Endodermal cell (in vitro differentiated cells): Measurements from ENCODE around the gene CAMTA1. TPM values are rescaled to one million over a fixed set of nuclear protein-coding genes. Genes with fewer than 3 reads are reported as not detected.

Experiments used
- DNase-seq: peaks from one replicate; pipeline ENCODE4 v3.0.0-alpha.2; 2017
- H3K27ac ChIP-seq: 2 replicates; pipeline ENCODE4 v1.5.1; 2013; ENCODE audit warnings: mild to moderate bottlenecking, low read depth, low read length, moderate library complexity
- H3K27me3 ChIP-seq: 2 replicates; pipeline ENCODE4 v1.6.1; 2013; ENCODE audit warnings: mild to moderate bottlenecking, low read length, moderate library complexity; ENCODE audit not compliant: insufficient read depth, control insufficient read depth, poor library complexity, severe bottlenecking
- H3K36me3 ChIP-seq: 2 replicates; pipeline ENCODE4 v1.7.0; 2013; ENCODE audit warnings: mild to moderate bottlenecking, low read length, moderate library complexity; ENCODE audit not compliant: control insufficient read depth, insufficient read depth
- H3K4me1 ChIP-seq: one replicate; pipeline ENCODE4 v1.7.0; 2013; ENCODE audit warnings: low read length; ENCODE audit not compliant: control insufficient read depth, insufficient read depth
- H3K4me3 ChIP-seq: 2 replicates; pipeline ENCODE4 v1.5.1; 2013; ENCODE audit warnings: mild to moderate bottlenecking, low read length, moderate library complexity
- H3K9ac ChIP-seq: 2 replicates; pipeline ENCODE4 v1.6.1; 2013; ENCODE audit warnings: mild to moderate bottlenecking, low read length, moderate library complexity; ENCODE audit not compliant: poor library complexity, severe bottlenecking; ENCODE audit errors: extremely low read depth
- H3K9me3 ChIP-seq: 2 replicates; pipeline ENCODE4 v1.6.1; 2013; ENCODE audit warnings: mild to moderate bottlenecking, low read length, moderate library complexity; ENCODE audit not compliant: control insufficient read depth
- H3K27ac Mint-ChIP-seq: 2 replicates; pipeline ENCODE4 v1.8.0; 2020; ENCODE audit warnings: mixed read lengths
- H3K27me3 Mint-ChIP-seq: 2 replicates; pipeline ENCODE4 v1.8.0; 2021; ENCODE audit warnings: mild to moderate bottlenecking, mixed read lengths; ENCODE audit not compliant: insufficient read depth
- H3K36me3 Mint-ChIP-seq: 2 replicates; pipeline ENCODE4 v1.8.0; 2020; ENCODE audit warnings: low read depth, mixed read lengths
- H3K4me1 Mint-ChIP-seq: 2 replicates; pipeline ENCODE4 v1.8.0; 2020; ENCODE audit warnings: mixed read lengths
- H3K4me3 Mint-ChIP-seq: 2 replicates; pipeline ENCODE4 v1.8.0; 2020; ENCODE audit warnings: mild to moderate bottlenecking, moderate library complexity, mixed read lengths
- H3K9me3 Mint-ChIP-seq: 2 replicates; pipeline ENCODE4 v1.8.0; 2020; ENCODE audit warnings: mild to moderate bottlenecking, mixed read lengths
- CTCF ChIP-seq: fragments of 200-600 bp; sonication (generic); conservative IDR thresholded peaks from 2 replicates; pipeline ENCODE4 v1.5.0; 2021; ENCODE audit warnings: antibody characterized with exemption, mild to moderate bottlenecking
- WGBS, 2 experiments: methylation state at CpG; one replicate each; pipeline versions ENCODE4 v1.1.5 to v1.1.7; 2013; ENCODE audit warnings: missing lambda C conversion rate in 2 of 2, mixed read lengths in 1 of 2; ENCODE audit not compliant: insufficient coverage in 1 of 2, insufficient read length in 1 of 2; 5-methylcytosine and 5-hydroxymethylcytosine counted together
- total RNA-seq, 2 donors: library from RNA; stranded (reverse); fragmentation: NEBNext Ultra II Directional in 1 of 2; extraction: Animal tissue kit (Norgen Biotek cat#: 25700) in 1 of 2; gene quantifications; 2 replicates in 1 of 2; 3 replicates in 1 of 2; pipeline ENCODE4 v1.2.1, GENCODE V29; 2021

Gene CAMTA1
- total RNA-seq, 2 donors from 2014 or later, result 123 to 137 TPM

DNA sequence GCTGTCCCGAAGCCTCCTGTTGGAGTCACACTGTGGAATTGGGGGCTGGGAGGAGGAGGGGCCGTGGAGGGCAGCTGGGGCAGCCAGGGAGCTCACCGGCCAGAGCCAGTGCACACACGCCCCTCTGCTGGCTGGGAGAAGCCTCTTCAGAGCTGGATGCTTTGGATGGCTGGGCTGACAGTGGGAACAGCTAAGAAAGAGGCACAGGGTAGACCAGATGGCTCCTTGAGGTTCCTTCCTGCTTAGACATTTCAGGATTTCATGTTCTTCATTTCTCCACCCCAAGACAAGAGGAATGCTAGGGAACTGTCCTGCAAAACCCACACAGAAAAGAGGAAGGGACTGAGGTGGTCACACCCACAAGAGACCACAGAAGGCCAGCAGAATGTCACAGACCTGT, 731.1 kb downstream of the CAMTA1 start:
- DNase-seq, result peak; percentile 80
- TF ChIP-seq CTCF, result peak; percentile 54

DNA sequence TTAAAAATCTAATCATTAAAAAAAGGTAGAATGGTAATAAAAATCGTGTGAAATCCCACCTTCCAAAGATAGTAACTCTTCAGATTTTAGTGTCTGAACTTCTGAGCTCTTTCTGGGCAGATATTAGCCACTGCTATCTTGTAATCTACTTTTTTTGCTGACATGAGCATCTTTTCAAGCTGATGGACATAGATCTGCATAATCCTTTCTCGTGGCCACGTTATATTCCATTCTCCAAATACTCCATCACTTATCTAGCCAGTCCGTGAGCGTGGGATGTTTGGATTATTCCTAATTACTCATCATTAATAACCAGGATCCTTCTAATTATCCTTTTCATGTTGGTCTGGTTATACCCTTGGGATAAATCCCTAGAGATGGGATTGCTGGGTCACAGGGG, 731.7 kb downstream of the CAMTA1 start:
- Mint-ChIP-seq H3K36me3 (no peaks in the 10 kb centered on the region), H3K27me3 (no peaks in the 10 kb centered on the region), H3K9me3 (peaks cover 7% of the 10 kb centered on the region), H3K27ac (no peak overlapping the region), H3K4me1 (no peaks in the 10 kb centered on the region), H3K4me3 (no peak overlapping the region)
- Histone ChIP-seq H3K36me3 (no peaks in the 10 kb centered on the region), H3K27ac (no peak overlapping the region), H3K9me3 (no peaks in the 10 kb centered on the region), H3K9ac (no peak overlapping the region), H3K4me3 (no peak overlapping the region), H3K27me3 (no peaks in the 10 kb centered on the region), H3K4me1 (no peaks in the 10 kb centered on the region)
- no peak for DNase-seq
- 85 to 89% methylated on average over 5 of the region's 5 CpGs for WGBS, 2 experiments
- TF ChIP-seq CTCF, result no peak

More for the DNA sequence above, 731.1 kb downstream of the CAMTA1 start:
- H3K4me1 ChIP-seq, result no peaks in the 10 kb centered on the region
- Mint-ChIP-seq H3K27me3 (no peaks in the 10 kb centered on the region), H3K4me3 (no peak overlapping the region), H3K4me1 (no peaks in the 10 kb centered on the region), H3K27ac (no peak overlapping the region), H3K9me3 (peaks cover 7% of the 10 kb centered on the region), H3K36me3 (no peaks in the 10 kb centered on the region)
- H3K9ac ChIP-seq, result no peak overlapping the region
- H3K36me3 ChIP-seq, result no peaks in the 10 kb centered on the region
- H3K9me3 ChIP-seq, result no peaks in the 10 kb centered on the region
- no peak overlapping the region for H3K4me3 ChIP-seq
- 53 to 100% methylated on average over 1 to 4 of the region's 4 CpGs for WGBS, 2 experiments
- H3K27me3 ChIP-seq, result no peaks in the 10 kb centered on the region
- no peak overlapping the region for H3K27ac ChIP-seq

GRCh38 chr1:7517611-7518330, 732.5 kb downstream of the CAMTA1 start:
- no peak overlapping the region for H3K4me3 Mint-ChIP-seq
- H3K36me3 Mint-ChIP-seq, result no peaks in the 10 kb centered on the region
- no peak overlapping the region for H3K27ac ChIP-seq
- H3K27me3 Mint-ChIP-seq, result no peaks in the 10 kb centered on the region
- no peak overlapping the region for H3K4me3 ChIP-seq
- H3K4me1 ChIP-seq, result no peaks in the 10 kb centered on the region
- H3K27me3 ChIP-seq, result no peaks in the 10 kb centered on the region
- H3K36me3 ChIP-seq, result no peaks in the 10 kb centered on the region
- H3K9me3 Mint-ChIP-seq, result peaks cover 7% of the 10 kb centered on the region
- H3K9ac ChIP-seq, result no peak overlapping the region
- no peak for TF ChIP-seq CTCF
- WGBS, 2 experiments, result 82 to 85% methylated on average over 7 to 10 of the region's 10 CpGs
- no peaks in the 10 kb centered on the region for H3K4me1 Mint-ChIP-seq
- no peak overlapping the region for H3K27ac Mint-ChIP-seq
- H3K9me3 ChIP-seq, result no peaks in the 10 kb centered on the region
- no peak for DNase-seq
